Neutrophil (primary cell): ENCODE data around the gene GZMM.

ENCODE experiments used
- H3K27ac ChIP-seq: fragments of 200-600 bp; sonication (generic); 2 replicates; pipeline ENCODE4 v1.5.1; 2016; ENCODE audit warnings: mild to moderate bottlenecking, moderate library complexity
- H3K27me3 ChIP-seq: fragments of 200-600 bp; sonication (generic); 2 replicates; pipeline ENCODE4 v1.6.0; 2016; ENCODE audit warnings: mild to moderate bottlenecking
- H3K36me3 ChIP-seq: fragments of 200-600 bp; sonication (generic); 2 replicates; pipeline ENCODE4 v1.5.1; 2017
- H3K4me1 ChIP-seq, 2 experiments: fragments of 200-600 bp in 1 of 2; sonication (generic) in 1 of 2; 1 replicate in 1 of 2; 2 replicates in 1 of 2; pipeline versions ENCODE4 v1.5.1 to v1.6.1; 2013 to 2016; ENCODE audit warnings: low read depth in 1 of 2, low read length in 1 of 2, mild to moderate bottlenecking in 1 of 2, moderate library complexity in 1 of 2; ENCODE audit not compliant: control insufficient read depth in 1 of 2, insufficient read depth in 1 of 2
- H3K4me3 ChIP-seq, 2 experiments: fragments of 200-600 bp in 1 of 2; sonication (generic) in 1 of 2; 1 replicate in 1 of 2; 2 replicates in 1 of 2; pipeline ENCODE4 v1.5.1; 2013 to 2016; ENCODE audit warnings: low read depth in 1 of 2, low read length in 1 of 2, mild to moderate bottlenecking in 1 of 2, moderate library complexity in 1 of 2
- H3K9me3 ChIP-seq: fragments of 200-600 bp; sonication (generic); 2 replicates; pipeline ENCODE4 v1.5.1; 2016
- TF ChIP-seq, protein P1 (sequence below): fragments of 200-600 bp; sonication (generic); IDR thresholded peaks from 2 replicates; pipeline ENCODE4 v1.5.1; 2016; ENCODE audit warnings: antibody characterized with exemption

GZMM gene

GRCh38 chr19:588741-589692, 45.2 kb downstream of the GZMM start:
- TF ChIP-seq, protein P1, sequence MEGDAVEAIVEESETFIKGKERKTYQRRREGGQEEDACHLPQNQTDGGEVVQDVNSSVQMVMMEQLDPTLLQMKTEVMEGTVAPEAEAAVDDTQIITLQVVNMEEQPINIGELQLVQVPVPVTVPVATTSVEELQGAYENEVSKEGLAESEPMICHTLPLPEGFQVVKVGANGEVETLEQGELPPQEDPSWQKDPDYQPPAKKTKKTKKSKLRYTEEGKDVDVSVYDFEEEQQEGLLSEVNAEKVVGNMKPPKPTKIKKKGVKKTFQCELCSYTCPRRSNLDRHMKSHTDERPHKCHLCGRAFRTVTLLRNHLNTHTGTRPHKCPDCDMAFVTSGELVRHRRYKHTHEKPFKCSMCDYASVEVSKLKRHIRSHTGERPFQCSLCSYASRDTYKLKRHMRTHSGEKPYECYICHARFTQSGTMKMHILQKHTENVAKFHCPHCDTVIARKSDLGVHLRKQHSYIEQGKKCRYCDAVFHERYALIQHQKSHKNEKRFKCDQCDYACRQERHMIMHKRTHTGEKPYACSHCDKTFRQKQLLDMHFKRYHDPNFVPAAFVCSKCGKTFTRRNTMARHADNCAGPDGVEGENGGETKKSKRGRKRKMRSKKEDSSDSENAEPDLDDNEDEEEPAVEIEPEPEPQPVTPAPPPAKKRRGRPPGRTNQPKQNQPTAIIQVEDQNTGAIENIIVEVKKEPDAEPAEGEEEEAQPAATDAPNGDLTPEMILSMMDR = no peak
- Histone ChIP-seq H3K4me1 (no peaks in the 10 kb centered on the region), H3K9me3 (no peaks in the 10 kb centered on the region), H3K4me3 (no peak overlapping the region), H3K36me3 (no peaks in the 10 kb centered on the region), H3K27me3 (peaks cover 89% of the 10 kb centered on the region), H3K27ac (no peak overlapping the region)

DNA sequence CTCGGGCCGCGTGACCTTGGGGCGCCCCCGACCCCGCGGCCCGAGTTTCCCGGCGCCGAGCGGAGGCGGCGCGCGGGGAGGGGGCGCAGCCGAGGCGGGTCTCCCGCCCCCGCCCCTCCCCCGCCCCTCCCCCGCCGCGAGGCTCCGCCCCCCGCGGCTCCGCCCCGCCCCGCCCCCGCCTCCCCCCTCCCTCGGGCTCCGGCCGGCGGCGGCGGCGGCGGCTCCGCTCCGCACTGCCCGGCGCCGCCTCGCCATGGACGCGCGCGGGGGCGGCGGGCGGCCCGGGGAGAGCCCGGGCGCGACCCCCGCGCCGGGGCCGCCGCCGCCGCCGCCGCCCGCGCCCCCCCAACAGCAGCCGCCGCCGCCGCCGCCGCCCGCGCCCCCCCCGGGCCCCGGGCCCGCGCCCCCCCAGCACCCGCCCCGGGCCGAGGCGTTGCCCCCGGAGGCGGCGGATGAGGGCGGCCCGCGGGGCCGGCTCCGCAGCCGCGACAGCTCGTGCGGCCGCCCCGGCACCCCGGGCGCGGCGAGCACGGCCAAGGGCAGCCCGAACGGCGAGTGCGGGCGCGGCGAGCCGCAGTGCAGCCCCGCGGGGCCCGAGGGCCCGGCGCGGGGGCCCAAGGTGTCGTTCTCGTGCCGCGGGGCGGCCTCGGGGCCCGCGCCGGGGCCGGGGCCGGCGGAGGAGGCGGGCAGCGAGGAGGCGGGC, 46.0 kb downstream of the GZMM start, which contains the start of gene HCN2:
Gene HCN2, plus strand, starts transcription at position 189 of the 703 bp plus-strand sequence. Its CDS starts 65 bp downstream, at position 254.
- Histone ChIP-seq H3K4me3 (no peak within 1 kb of the TSS), H3K27ac (no peak within 1 kb of the TSS), H3K9me3 (no peaks in the 10 kb centered on the region), H3K4me1 (no peaks in the 10 kb centered on the region), H3K27me3 (peaks cover 92% of the 10 kb centered on the region), H3K36me3 (no peaks in the 10 kb centered on the region)
- TF ChIP-seq, protein P1 = no peak

DNA sequence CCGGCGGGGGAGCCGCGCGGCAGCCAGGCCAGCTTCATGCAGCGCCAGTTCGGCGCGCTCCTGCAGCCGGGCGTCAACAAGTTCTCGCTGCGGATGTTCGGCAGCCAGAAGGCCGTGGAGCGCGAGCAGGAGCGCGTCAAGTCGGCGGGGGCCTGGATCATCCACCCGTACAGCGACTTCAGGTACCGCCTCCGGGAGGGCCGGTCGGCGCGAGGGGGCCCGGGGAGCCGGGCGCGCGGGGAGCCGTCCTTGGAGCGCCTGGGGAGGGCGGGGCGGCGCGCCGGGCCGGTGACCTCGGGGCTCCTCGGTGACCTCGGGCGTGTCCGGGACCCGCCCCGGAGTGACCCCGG, 46.5 kb downstream of the GZMM start:
- no peak overlapping the region for H3K4me3 ChIP-seq
- TF ChIP-seq, protein P1 = no peak
- H3K9me3 ChIP-seq = no peaks in the 10 kb centered on the region
- no peak overlapping the region for H3K27ac ChIP-seq
- peaks cover 95% of the 10 kb centered on the region for H3K27me3 ChIP-seq
- no peaks in the 10 kb centered on the region for H3K4me1 ChIP-seq
- H3K36me3 ChIP-seq = no peaks in the 10 kb centered on the region

- Histone ChIP-seq H3K4me3 (no peak overlapping the region), H3K36me3 (no peaks in the 10 kb centered on the region), H3K4me1 (no peaks in the 10 kb centered on the region), H3K27me3 (peaks cover 95% of the 10 kb centered on the region), H3K27ac (no peak overlapping the region), H3K9me3 (no peaks in the 10 kb centered on the region)
- TF ChIP-seq, protein P1 = no peak
Observed at GRCh38 chr19:590750-591098, 46.9 kb downstream of the GZMM start.

GRCh38 chr19:591099-591958, 47.5 kb downstream of the GZMM start:
- Histone ChIP-seq H3K27me3 (peaks cover 94% of the 10 kb centered on the region), H3K4me1 (no peaks in the 10 kb centered on the region), H3K4me3 (no peak overlapping the region), H3K36me3 (no peaks in the 10 kb centered on the region), H3K27ac (no peak overlapping the region), H3K9me3 (no peaks in the 10 kb centered on the region)
- TF ChIP-seq, protein P1 = no peak
